GM19372 (cell line): ENCODE measurements around the gene SIGLEC6.

Source experiments
- ATAC-seq: cut with Tn5 transposase; IDR thresholded peaks from one replicate; pipeline ENCODE4 v1.9.1; 2021; ENCODE audit warnings: mild to moderate bottlenecking, low read depth, moderate library complexity; ENCODE audit not compliant: unreplicated experiment

SIGLEC6 gene

DNA sequence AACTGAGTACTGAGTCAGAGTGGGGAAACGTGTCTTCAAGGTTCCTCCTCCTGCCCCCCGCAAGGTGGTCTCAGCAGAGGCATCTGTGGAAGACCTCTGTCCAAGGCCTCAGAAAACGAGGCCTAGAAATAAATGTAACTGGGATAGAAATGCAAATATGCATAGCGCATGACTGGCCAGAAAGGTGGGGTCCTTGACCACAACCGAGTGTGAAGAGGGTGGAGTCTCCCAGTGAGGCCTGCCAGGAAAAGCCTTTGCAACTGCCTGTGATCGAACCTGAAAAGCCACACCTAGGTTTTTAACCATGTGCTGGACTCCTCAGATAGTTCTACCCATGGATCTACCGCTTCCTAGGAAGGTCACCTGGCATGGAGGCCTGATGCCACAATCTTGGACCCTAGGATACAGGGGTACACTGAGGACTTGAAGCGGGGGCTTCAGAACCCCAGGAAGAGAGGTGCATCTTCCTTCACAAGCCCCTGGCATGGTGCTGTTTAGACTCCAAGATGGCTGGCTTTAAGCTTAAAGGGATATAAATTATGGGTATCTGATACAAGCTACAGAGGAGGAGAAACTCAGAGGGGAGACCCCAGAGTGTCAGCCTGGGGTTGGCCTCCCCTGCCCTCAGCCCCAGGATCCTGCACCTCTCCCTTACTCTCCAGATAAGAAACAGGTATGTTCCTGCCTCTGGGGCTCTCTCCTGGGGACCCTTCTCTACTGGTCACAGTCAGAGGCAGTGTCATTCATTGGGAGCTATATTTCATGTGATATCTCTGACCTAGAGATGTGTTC lies 18.3 kb upstream of the SIGLEC6 start:
- no peak for ATAC-seq

DNA sequence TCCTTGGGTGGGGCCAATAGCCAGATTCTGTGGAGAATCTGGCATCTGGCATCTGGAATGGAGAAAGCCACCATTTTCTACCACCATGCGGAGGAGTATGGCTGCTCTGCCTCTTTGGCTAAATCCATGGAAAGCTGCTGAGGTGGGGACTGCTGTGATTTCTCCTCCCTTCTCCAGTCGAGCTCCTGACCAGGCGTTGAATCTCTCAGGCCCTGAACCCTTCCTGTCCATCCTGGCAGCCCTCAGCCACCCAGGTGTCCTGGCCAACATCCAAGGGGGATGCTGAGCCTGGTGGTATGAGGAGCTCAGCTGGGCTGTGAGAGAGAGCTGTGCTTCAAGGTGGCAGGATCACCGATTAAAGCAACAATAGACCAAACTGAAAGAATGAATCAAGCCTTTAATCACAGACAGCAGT lies 17.4 kb upstream of the SIGLEC6 start:
- ATAC-seq: no peak

DNA sequence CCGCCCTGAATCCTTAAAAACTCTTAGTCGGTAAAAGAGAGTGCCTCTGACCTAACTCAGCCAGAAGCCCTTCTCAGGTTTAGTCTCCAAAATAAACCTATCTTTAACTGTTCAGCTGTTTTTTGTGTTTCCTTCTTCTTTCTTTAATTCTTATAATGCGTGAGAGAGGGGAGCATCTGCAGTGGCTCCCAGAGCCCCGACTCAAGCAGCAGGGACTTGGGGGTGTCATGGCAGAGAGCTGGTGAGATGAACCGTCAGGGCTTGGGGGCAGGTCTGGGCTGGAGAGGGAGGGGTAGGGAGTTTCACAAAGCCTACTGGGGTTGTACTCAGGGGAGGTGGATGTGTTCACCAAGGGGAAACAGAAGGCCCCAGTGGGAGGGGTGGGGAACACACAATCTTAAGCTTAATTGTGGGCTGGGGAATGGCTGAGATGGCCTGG lies 16.8 kb upstream of the SIGLEC6 start:
- no peak for ATAC-seq

DNA sequence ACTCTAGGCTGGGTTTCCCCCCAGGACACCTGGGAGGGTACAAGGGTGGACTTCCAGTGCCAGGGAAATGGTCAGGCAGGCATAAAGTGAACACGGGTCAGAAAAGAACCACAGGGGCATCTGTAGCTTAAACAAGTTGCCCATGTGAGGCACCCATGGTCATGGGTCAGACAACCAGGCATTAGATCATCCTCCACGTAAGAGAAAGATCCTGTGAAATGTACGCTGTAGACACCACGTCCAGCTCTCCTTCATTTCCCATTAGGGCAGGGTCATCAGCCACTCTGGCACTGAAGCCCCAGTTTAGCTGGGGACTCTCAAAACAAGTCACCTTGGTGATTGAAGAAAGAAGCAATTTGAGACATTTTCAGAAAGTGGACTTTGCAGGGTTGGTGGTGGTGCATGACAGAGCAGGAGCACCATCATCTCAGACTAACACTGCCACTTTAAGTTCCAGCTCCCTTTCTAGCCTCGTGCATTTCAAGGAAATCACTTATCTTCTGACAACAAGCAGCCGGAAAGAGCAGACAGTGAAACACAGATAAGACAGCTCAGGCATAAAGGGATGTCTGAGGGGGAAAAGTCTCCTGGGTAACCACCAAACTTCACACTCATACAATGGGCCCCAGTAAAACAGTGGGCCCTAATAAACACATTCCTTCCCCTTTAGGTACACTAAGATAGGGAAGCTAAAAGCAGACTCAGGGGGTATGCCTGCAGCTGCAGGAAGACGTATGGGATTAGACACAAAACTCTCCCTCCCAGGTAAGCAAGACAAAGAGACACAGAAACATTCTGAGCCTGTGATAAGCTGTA lies 16.1 kb upstream of the SIGLEC6 start:
- no peak for ATAC-seq

DNA sequence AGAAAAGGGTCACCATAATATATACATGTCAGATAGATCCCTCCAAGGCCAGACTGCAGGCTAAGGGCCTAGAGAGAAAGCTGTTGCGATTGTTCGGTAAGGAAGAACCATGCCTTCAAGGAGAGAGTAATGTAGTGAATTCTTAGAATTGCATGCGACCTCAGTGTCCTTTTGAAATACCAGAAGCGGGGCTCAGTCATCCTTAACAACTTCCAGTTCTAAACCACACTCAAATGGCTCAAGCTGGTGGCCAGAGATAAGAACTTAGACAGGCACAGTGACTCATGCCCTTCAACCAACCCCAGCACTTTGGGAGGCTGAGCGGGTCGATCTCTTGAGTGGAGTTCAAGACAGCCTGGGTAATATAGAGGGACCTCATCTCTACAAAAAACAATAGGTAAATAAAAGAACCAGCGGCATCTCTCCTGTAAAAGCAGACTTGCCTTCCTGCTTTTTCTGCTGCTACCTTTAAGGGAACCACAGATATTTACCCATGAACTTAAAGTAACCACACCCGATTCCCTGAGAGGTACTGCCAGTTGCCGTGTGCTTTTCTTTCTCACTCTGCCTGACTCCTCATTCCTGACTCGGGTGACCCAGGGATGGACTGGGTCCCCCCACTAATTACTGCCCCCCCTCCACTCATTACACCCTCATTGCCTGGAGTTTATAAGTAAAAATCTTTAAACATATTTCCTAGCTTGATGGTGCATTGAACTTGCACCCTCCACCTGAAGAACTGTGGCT lies 15.4 kb upstream of the SIGLEC6 start:
- no peak for ATAC-seq

DNA sequence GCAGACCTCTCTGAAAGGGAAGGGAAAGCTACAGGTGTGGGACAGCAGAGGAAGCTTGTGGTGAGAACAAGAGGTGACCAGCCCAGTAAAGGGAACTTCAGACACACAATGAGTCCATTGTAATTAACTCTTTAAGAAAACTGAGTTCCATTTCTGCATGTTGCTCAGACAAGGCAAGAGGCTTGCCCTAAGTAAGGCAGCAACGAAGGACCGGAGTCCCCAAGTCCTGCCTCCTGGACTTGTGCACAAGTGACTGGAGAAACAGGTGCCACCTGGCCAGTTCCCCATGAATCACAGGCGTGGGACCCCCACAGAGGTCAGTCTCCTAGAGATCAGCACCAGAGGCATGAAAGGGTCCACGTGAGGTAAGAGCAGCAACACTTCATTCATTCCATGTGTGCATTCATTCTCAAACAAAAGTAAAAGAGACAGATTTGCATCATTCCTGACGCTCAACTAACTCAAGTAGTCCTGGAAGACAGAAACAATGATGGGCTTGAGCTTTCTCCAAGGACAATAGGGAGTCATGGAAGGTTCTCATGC lies 14.7 kb upstream of the SIGLEC6 start:
- no peak for ATAC-seq

DNA sequence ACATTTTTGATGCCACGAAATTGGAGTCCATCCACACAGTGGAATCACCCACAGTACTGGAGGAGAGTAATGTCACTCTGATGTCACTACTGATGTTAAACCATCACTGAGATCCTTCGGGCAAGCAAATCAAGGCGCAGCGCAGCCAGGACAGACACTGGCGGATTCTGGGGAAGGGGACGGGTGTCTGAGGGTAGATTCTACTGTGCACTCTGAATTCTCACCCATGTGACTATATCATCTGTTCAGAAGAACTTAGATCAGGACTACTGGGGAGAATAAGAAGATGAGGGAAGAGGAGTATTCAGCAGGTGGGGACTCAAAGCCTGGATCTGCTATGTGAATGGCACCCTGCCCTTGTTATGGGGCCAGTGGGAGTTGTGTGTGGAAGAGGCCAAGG lies 12.6 kb upstream of the SIGLEC6 start:
- ATAC-seq: no peak

DNA sequence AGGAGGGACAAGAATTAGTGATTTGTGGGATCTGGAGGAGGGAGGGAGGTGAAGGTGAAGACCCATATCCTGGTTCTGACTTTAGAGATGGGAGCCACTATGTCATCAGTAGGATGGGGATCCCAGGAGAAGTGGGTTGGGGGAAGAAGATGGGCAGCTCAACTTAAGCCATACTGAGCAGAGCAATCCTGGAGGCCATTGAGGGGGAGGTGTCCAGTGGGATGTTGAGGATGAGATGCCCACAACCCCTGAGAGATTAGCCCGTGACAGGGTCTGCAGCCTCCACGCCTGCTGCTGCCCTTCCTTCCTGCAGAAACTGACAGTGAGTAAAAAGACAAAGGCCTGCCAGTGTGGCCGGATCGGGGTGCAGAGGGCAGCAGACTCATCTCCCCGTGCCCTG lies 11.2 kb upstream of the SIGLEC6 start:
- ATAC-seq: no peak

DNA sequence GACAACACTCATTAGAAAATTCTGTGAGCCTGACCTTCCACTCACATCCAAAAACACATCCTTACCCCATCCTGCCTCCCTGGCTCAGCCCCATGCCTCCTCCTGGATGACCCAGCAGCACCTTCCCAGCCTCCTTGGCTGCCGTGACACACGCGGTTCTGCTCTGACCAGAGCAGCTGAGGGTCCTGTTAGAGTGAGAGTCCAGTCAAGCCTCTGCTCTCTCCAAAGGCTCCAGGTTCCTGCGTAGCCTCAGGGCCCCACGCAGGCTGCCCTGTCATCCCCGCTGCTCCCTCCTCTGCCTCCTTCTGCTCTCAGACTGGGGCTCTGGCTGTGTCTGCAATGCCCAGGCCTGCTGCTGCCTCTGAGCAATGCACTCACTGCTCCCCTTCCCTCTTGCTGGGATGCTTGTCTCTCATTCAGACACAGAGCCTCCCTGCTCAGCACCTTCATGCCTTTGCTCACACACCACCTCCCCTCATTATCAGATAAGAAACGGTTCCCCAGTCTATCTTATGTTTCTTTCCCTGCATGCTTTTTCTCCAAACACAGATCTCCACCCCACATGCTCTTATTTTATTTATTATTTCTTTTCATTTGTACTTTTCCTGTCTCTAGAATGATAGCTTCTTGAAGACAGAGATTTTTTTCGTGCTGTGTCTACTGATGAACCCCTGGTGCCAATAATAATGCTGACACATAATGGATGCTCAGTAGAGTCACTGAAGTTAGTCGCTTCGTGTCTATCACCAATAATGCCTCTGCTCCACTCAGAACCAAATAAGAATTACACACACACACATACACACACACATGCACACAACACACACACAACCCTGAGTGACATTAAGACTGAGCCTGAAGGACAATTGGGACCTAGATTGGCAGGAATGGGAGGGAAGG lies 10.2 kb upstream of the SIGLEC6 start:
- no peak for ATAC-seq

DNA sequence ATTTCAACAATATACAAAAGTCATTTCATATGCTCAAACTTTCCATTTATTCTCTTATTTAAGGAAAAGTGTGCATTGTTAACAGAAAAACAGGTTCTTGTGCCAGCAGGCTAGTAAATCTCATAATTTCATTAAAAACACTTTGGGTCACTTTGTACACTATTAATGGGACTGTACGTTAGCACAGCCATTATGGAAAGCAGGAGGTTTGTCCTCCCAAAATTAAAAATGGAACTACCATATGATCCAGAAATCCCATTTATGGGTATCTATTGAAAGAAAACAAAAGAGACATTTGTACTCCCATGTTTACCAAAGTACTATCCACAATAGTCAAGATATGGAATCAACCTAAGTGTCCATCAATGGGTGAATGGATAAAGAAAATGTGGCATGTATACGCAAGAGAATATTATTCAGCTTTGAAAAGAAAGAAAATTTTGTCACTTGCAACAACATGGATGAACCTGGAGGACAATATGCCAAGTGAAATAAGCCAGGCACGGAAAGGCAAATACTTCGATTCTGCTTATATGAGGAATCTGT lies 8.4 kb upstream of the SIGLEC6 start:
- ATAC-seq: no peak

DNA sequence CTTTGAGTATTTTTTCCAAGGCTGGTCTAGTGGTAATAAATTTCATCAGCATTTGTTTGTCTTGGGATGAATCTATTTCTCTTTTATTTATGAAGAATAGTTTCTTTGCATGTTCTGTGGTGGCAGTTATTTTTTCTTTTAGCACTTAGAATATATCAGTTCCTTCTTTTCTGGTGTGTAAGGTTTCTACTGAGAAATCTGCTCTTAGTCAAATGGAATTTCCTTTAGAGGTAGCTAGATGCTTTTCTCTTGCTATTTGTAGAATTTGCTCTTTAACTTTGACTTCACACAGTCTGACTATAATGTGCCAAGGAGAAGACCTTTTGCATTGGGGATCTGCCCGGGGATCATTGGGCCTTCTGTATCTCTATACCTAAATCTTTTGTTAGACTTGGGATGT lies 4.1 kb upstream of the SIGLEC6 start:
- ATAC-seq: no peak

DNA sequence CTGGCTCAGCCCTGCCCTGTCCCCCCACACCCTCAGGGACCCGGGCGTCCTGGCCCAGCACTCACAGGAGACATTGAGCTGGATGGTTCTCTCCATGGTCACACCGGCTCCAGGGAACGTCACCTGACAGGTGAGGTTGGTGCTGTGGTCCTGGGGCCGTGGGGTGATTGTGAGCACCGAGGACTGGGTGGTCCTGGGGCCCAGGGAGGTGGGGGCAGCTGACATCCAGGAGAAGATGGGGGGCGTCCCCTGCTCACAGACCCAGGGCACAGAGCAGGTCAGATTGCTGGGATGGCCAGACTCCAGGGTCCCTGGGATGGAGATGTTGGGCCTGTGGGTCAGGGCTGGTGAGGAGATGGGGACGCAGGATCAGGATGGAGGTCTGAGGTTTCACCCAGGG lies 854 bp downstream of the SIGLEC6 start:
- ATAC-seq: no peak

DNA sequence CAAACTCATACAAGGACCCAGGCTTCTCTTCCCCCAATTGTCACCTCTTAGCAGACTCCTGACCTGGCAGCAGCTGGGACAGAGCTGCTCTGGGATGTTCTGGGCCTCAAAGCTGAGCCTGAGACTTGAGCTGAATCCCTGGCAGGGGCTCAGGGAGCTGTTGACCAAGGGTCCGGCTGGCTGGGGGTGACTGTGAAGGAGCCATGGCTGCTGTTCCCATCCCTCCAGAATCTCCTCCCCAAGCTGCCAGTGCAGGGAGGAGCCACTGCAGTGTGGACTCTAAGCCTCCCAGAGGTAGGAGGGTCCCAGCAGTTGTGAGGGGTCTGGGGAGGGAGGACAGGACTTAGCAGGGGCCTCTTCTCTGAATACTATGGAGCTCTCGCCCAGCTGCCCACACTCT lies 2.2 kb downstream of the SIGLEC6 start:
- no peak for ATAC-seq

DNA sequence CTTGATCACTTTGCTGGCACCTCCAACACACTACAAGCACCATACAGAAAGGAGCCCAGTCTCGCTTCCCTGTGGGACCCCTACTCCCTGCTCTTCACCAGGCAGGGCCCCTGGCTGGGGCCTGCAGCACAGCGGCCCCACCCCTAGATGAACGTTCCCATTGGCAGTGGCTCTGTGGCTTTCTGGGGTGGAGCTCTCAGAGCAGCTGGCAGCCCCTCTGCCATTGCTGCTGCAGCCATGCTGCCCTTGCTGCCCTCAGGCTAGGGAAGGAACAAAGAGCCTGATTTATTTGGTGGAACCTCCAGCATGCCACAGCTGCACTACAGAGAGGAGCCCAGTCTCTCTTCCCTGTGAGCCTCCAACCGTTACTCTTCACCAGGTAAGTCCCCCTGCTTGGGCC lies 5.8 kb downstream of the SIGLEC6 start:
- no peak for ATAC-seq

DNA sequence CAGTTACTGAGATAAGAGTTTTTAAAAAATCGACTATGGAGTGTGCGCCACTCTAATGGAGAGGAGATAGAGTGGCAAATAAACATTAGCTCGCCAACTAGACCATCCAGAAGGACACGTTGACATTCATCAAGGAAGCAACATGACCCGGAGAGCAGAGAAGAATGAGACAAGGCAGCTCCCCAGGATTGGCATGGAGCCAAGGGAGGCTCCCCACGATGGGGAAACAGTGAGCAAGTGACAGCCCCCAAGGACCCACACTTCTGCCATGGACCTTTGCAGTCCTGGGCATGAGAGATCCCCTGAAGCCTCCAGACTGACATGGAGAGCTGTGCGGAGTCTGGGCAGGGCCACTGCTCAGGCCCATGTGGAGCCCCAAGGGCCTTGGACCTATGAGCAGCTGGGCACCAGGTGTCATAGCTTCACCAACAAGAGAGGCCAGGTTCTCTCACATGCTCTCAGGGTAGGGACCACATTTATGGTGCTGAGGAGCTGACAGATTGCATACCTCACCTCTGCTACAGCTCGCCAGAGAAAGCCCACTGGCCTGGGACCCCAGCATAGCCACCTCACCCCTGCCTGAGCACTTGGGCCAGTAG lies 6.7 kb downstream of the SIGLEC6 start:
- ATAC-seq: no peak

DNA sequence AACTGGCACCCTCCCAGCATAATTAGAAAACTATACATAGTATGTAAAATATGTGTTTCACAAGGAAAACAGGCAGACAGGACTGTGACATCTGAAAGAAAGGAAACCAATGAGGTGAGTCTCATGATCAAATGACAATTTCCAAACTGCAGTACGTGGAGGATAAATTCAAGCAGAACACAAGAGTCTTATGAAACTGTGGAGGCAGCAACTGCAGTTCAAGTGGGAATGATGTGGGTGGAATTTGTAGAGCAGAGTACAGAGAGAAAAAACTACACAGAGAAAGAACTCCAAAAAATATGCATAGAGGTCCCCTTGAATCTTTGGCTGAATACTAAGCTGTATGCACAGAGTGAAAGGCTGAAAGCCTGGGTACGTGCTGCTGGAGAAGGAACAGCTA lies 9.7 kb downstream of the SIGLEC6 start:
- ATAC-seq: no peak

DNA sequence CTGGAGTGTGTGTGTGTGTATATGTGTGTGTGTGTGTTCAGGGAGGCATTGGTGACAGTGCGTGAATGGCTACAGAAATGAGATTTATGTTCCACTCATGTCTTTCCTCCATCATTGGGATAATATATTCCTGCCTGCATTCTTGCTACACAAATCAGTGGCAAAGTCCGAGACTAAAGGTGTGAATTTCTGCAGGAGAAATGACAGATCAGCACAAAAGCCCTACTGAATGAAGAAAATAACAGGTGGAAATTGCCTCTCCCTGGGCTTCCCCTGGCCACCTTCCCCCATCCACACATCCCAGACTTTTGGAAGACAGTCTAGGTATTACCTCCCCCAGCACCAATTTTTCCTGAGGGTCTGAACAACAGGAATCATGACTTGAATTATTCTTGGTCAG lies 10.1 kb downstream of the SIGLEC6 start:
- no peak for ATAC-seq

DNA sequence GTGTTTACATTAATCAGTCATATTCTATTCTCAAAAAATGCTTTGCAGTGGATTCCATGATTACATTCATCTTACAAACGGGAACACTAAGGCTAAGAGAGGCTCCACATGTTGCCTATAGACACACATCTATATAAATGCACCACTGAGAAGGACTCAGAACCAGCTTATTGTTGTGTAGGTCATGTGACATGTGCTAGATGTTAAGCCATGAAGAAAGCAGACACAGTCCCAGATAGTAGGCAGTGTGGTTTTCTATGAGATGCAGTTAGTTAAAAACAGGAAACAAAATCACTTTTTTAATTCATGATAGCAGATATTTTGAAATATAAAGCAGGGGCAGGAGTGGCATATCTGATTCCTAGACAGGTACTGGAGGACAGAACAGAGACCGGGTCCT lies 10.7 kb downstream of the SIGLEC6 start:
- ATAC-seq: no peak

DNA sequence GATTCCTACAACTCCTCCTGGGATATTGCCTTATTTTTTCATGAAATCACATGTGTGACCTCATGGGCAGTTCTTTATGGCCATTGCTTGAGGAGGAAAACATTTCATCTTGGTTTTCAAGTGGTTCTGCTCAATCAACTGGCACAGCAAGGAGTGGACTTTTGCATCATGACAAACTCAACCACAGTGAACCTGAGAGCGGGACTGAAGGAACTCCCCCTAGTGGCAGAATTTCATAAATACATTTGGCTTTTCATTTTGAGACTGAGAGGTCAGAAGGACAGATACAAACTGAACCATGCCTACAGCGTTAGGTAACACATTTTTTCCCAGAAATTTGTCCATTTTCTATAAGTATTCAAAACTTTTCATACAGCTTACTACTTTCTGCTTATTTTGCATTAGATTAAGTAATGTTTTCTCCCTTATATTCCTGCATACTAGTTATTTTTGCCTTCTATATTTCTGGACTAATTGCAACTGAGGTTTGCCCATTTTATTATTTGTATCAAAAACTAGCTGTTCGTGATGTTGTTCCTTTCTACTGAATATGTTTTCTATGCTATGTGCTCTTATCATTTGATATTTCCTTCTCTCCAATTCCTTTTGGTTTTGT lies 16.5 kb downstream of the SIGLEC6 start:
- no peak for ATAC-seq
